CD4-positive, alpha-beta T cell (primary cell): ENCODE results near the gene CLDN5. TPM values are rescaled to one million over a fixed set of nuclear protein-coding genes. Genes with fewer than 3 reads are reported as not detected.
"Not testable (repeated sequence)": the region's sequence is repeated elsewhere in the genome, so short reads cannot be mapped to it uniquely, and the experiment has no call there.

Experiments
- ATAC-seq: fragments of 200-7000 bp; cut with Tn5 transposase; one replicate; pipeline ENCODE4 v1.10.0; 2022; ENCODE audit warnings: mild to moderate bottlenecking; ENCODE audit not compliant: poor library complexity
- CTCF ChIA-PET: fragments of 350-600 bp; sonication (Branson Sonifier 250); formaldehyde crosslinking; loops from one replicate; lab custom pipeline; 2021; ENCODE audit warnings: antibody characterized with exemption, inconsistent platforms; lab: Charles Lee
- POLR2A ChIA-PET: fragments of 350-600 bp; sonication (Branson Sonifier 250); formaldehyde crosslinking; loops from one replicate; lab custom pipeline; 2021; ENCODE audit warnings: antibody characterized with exemption, inconsistent platforms; lab: Charles Lee
- DNase-seq, 14 experiments: peaks; one replicate each; pipeline ENCODE4 v3.0.0-alpha.2; 2013 to 2020; ENCODE audit warnings: mixed read lengths in 2 of 14
- H3K27ac ChIP-seq, 2 donors: one replicate each; pipeline versions ENCODE4 v1.5.1 to v1.7.0; 2013; ENCODE audit warnings: low read length in 2 of 2, low read depth in 1 of 2, mild to moderate bottlenecking in 1 of 2
- H3K27me3 ChIP-seq, 2 experiments: 1 replicate in 1 of 2; 2 replicates in 1 of 2; pipeline versions ENCODE4 v1.6.1 to v1.7.0; 2013; ENCODE audit warnings: low read length in 2 of 2, control low read depth in 1 of 2, mild to moderate bottlenecking in 1 of 2, moderate library complexity in 1 of 2; ENCODE audit not compliant: insufficient read depth in 2 of 2, control insufficient read depth in 1 of 2
- H3K36me3 ChIP-seq: one replicate; pipeline ENCODE4 v1.6.1; 2013; ENCODE audit warnings: low read length, control low read depth; ENCODE audit not compliant: insufficient read depth
- H3K4me1 ChIP-seq: one replicate; pipeline ENCODE4 v1.6.1; 2013; ENCODE audit warnings: low read length, control low read depth; ENCODE audit not compliant: insufficient read depth
- H3K4me3 ChIP-seq: one replicate; pipeline ENCODE4 v1.5.1; 2013; ENCODE audit warnings: mild to moderate bottlenecking, low read length, moderate library complexity
- H3K9me3 ChIP-seq, 2 experiments: 1 replicate in 1 of 2; 2 replicates in 1 of 2; pipeline versions ENCODE4 v1.6.1 to v1.7.0; 2013; ENCODE audit warnings: low read length in 2 of 2, mild to moderate bottlenecking in 2 of 2, control low read depth in 1 of 2, moderate library complexity in 1 of 2; ENCODE audit not compliant: control insufficient read depth in 1 of 2, insufficient read depth in 1 of 2
- H3K27ac Mint-ChIP-seq: one replicate; pipeline ENCODE4 v1.8.0; 2020; ENCODE audit warnings: mixed read lengths
- H3K27me3 Mint-ChIP-seq: one replicate; pipeline ENCODE4 v1.8.0; 2021; ENCODE audit warnings: mixed read lengths
- H3K36me3 Mint-ChIP-seq: one replicate; pipeline ENCODE4 v1.8.0; 2021; ENCODE audit warnings: low read depth, mixed read lengths
- H3K4me1 Mint-ChIP-seq: one replicate; pipeline ENCODE4 v1.8.0; 2021; ENCODE audit warnings: low read depth, mixed read lengths
- H3K4me3 Mint-ChIP-seq: one replicate; pipeline ENCODE4 v1.8.0; 2020; ENCODE audit warnings: mild to moderate bottlenecking, mixed read lengths
- H3K9me3 Mint-ChIP-seq: one replicate; pipeline ENCODE4 v1.8.0; 2020; ENCODE audit warnings: mixed read lengths
- intact Hi-C, 2 experiments: fragments of 100-400 bp; cut with DNase I in 1 of 2; cut with micrococcal nuclease in 1 of 2; formaldehyde crosslinking; loops; one replicate each; pipeline versions ENCODE4 v1.15.1 to v1.9.0; 2023 to 2025; cut with DNase I, micrococcal nuclease
- total RNA-seq, 174 experiments: library from RNA in 2 of 174; stranded (reverse) in 2 of 174; gene quantifications; one replicate each; pipeline ENCODE4 v1.2.3 and lab custom pipeline; 2021 to 2026
- TF ChIP-seq, protein P1 (sequence below): fragments of 200-600 bp; IDR thresholded peaks from one replicate; pipeline ENCODE4 v1.8.0; 2022; ENCODE audit warnings: antibody characterized with exemption, mild to moderate bottlenecking

CLDN5 gene
- total RNA-seq, 2 experiments from 2014 or later = not detected

- no peaks in the 10 kb centered on the region for H3K27me3 ChIP-seq
- Mint-ChIP-seq H3K27ac (no peak overlapping the region), H3K27me3 (no peaks in the 10 kb centered on the region), H3K4me3 (no peak overlapping the region), H3K9me3 (no peaks in the 10 kb centered on the region), H3K4me1 (no peaks in the 10 kb centered on the region), H3K36me3 (no peaks in the 10 kb centered on the region)
- no peak for DNase-seq
- H3K4me1 ChIP-seq = no peaks in the 10 kb centered on the region
- H3K36me3 ChIP-seq = no peaks in the 10 kb centered on the region
- H3K27ac ChIP-seq = no peak overlapping the region
- CTCF ChIA-PET = no interaction called here
- intact Hi-C loops = no loop called here
- POLR2A ChIA-PET = no interaction called here
- H3K4me3 ChIP-seq = no peak overlapping the region
- TF ChIP-seq, protein P1, sequence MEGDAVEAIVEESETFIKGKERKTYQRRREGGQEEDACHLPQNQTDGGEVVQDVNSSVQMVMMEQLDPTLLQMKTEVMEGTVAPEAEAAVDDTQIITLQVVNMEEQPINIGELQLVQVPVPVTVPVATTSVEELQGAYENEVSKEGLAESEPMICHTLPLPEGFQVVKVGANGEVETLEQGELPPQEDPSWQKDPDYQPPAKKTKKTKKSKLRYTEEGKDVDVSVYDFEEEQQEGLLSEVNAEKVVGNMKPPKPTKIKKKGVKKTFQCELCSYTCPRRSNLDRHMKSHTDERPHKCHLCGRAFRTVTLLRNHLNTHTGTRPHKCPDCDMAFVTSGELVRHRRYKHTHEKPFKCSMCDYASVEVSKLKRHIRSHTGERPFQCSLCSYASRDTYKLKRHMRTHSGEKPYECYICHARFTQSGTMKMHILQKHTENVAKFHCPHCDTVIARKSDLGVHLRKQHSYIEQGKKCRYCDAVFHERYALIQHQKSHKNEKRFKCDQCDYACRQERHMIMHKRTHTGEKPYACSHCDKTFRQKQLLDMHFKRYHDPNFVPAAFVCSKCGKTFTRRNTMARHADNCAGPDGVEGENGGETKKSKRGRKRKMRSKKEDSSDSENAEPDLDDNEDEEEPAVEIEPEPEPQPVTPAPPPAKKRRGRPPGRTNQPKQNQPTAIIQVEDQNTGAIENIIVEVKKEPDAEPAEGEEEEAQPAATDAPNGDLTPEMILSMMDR = no peak
- no peak for ATAC-seq
- H3K9me3 ChIP-seq = peaks cover 0 to 5% of the 10 kb centered on the region in 2 experiments
Observed at GRCh38 chr22:19550382-19550781, 26.2 kb upstream of the CLDN5 start.

DNA sequence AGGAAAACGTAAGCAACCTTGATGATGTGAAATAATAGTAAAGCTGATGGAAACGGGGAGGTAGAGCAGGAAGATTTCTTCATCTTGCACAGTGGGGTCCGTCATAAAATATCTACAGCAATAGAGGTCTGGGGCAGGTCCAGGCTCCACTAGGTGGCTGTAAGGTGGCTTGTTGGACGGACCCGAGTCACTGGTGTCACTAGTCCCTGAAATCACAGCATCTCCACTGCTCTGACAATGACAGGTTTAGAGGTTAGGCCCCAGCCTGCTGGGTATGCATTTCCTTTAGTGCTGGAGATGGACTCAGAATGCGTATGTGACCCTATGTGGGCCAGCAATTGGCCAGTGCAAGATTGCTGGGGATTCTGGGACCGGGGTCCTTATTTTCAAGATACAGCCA lies 25.2 kb upstream of the CLDN5 start:
- intact Hi-C loops = no loop called here
- Mint-ChIP-seq H3K27me3 (no peaks in the 10 kb centered on the region), H3K4me1 (no peaks in the 10 kb centered on the region), H3K4me3 (no peak overlapping the region), H3K27ac (no peak overlapping the region), H3K9me3 (no peaks in the 10 kb centered on the region), H3K36me3 (no peaks in the 10 kb centered on the region)
- ATAC-seq (no peak), DNase-seq (no peak)
- TF ChIP-seq, protein P1 = no peak
- Histone ChIP-seq H3K4me3 (no peak overlapping the region), H3K9me3 (peaks cover 0 to 5% of the 10 kb centered on the region in 2 experiments), H3K4me1 (no peaks in the 10 kb centered on the region), H3K27ac (no peak overlapping the region), H3K36me3 (no peaks in the 10 kb centered on the region), H3K27me3 (peaks cover 0 to 1% of the 10 kb centered on the region in 2 experiments)
- ChIA-PET POLR2A (no interaction called here), CTCF (no interaction called here)

- intact Hi-C loops = no loop called here
- TF ChIP-seq, protein P1 = no peak
- Histone ChIP-seq H3K4me3 (no peak overlapping the region), H3K36me3 (no peaks in the 10 kb centered on the region), H3K4me1 (no peaks in the 10 kb centered on the region), H3K27me3 (peaks cover 0 to 2% of the 10 kb centered on the region in 2 experiments), H3K27ac (no peak overlapping the region), H3K9me3 (peaks cover 0 to 4% of the 10 kb centered on the region in 2 experiments)
- DNase-seq = no peak
- H3K27ac Mint-ChIP-seq = no peak overlapping the region
- ChIA-PET POLR2A (no interaction called here), CTCF (no interaction called here)
- ATAC-seq = no peak
- no peak overlapping the region for H3K4me3 Mint-ChIP-seq
- H3K9me3 Mint-ChIP-seq = no peaks in the 10 kb centered on the region
- no peaks in the 10 kb centered on the region for H3K36me3 Mint-ChIP-seq
- H3K27me3 Mint-ChIP-seq = no peaks in the 10 kb centered on the region
- no peaks in the 10 kb centered on the region for H3K4me1 Mint-ChIP-seq
Observed at GRCh38 chr22:19548964-19549363, 24.8 kb upstream of the CLDN5 start.

GRCh38 chr22:19548427-19548826 lies 24.2 kb upstream of the CLDN5 start:
- ATAC-seq, DNase-seq, H3K27ac ChIP-seq, H3K27me3 ChIP-seq, CTCF ChIA-PET, H3K9me3 Mint-ChIP-seq, H3K9me3 ChIP-seq, H3K4me3 ChIP-seq, POLR2A ChIA-PET, H3K4me1 Mint-ChIP-seq, H3K36me3 Mint-ChIP-seq, H3K36me3 ChIP-seq, H3K4me3 Mint-ChIP-seq, H3K27ac Mint-ChIP-seq, H3K4me1 ChIP-seq, intact Hi-C loops, H3K27me3 Mint-ChIP-seq: not testable (repeated sequence)
